PC-3 (cell line): Measurements from ENCODE around the gene KDM6B. TPM values are rescaled to one million over a fixed set of nuclear protein-coding genes. Genes with fewer than 3 reads are reported as not detected.

Experiments used
- ATAC-seq: fragments of 200-7000 bp; cut with Tn5 transposase; 2 replicates; pipeline ENCODE4 v1.9.1; 2020; ENCODE audit warnings: mild to moderate bottlenecking, moderate library complexity
- BruUV-seq: library from RNA; stranded (reverse); fragments of 400-500 nt; replicated peaks from 2 replicates; lab custom pipeline; 2021; lab: Mats Ljungman, UMichigan
- CTCF ChIA-PET: fragments of 300-600 bp; sonication (Branson Sonifier 250); formaldehyde crosslinking; loops from one replicate; lab custom pipeline; 2022; ENCODE audit warnings: antibody characterized with exemption; lab: Charles Lee
- POLR2A ChIA-PET: fragments of 300-600 bp; sonication (Branson Sonifier 250); formaldehyde crosslinking; loops from one replicate; lab custom pipeline; 2022; ENCODE audit warnings: antibody characterized with exemption; ENCODE audit not compliant: unreplicated experiment; lab: Charles Lee
- DNase-seq: peaks from one replicate; pipeline ENCODE4 v3.0.0-alpha.2; 2015
- H2AFZ ChIP-seq: fragments of 300-600 bp; sonication (generic); 2 replicates; pipeline ENCODE4 v1.6.0; 2016; ENCODE audit warnings: antibody characterized with exemption, low read length
- H3F3A ChIP-seq: fragments of 300-600 bp; sonication (generic); one replicate; pipeline ENCODE4 v1.6.0; 2017; ENCODE audit warnings: antibody characterized with exemption, low read length, control low read depth, mild to moderate bottlenecking; ENCODE audit not compliant: unreplicated experiment
- H3K27ac ChIP-seq: fragments of 300-600 bp; sonication (generic); 2 replicates; pipeline ENCODE4 v1.5.1; 2016; ENCODE audit warnings: mild to moderate bottlenecking, low read length
- H3K27me3 ChIP-seq: fragments of 300-600 bp; sonication (generic); 2 replicates; pipeline ENCODE4 v1.6.1; 2016; ENCODE audit warnings: low read length, mixed read lengths
- H3K36me3 ChIP-seq: fragments of 300-600 bp; sonication (generic); 2 replicates; pipeline ENCODE4 v1.6.1; 2016; ENCODE audit warnings: low read depth, mixed run types, low read length, mixed read lengths
- H3K4me1 ChIP-seq: fragments of 300-600 bp; sonication (generic); 2 replicates; pipeline ENCODE4 v1.5.1; 2016; ENCODE audit warnings: low read length; ENCODE audit not compliant: insufficient read depth
- H3K4me2 ChIP-seq: fragments of 300-600 bp; sonication (generic); 2 replicates; pipeline ENCODE4 v1.6.0; 2016; ENCODE audit warnings: low read length
- H3K4me3 ChIP-seq: fragments of 300-600 bp; sonication (generic); 2 replicates; pipeline ENCODE4 v1.5.1; 2016; ENCODE audit warnings: mild to moderate bottlenecking, low read length, mixed read lengths
- H3K79me2 ChIP-seq: fragments of 300-600 bp; sonication (generic); 2 replicates; pipeline ENCODE4 v1.6.1; 2017; ENCODE audit warnings: low read length, mixed read lengths
- H3K9ac ChIP-seq: fragments of 300-600 bp; sonication (generic); 2 replicates; pipeline ENCODE4 v1.6.0; 2016; ENCODE audit warnings: mild to moderate bottlenecking, low read length
- H3K9me2 ChIP-seq: fragments of 300-600 bp; sonication (generic); replicated peaks from 2 replicates; pipeline ENCODE4 v1.6.1; 2016; ENCODE audit warnings: mixed run types, low read length, mixed read lengths
- H3K9me3 ChIP-seq: fragments of 300-600 bp; sonication (generic); 2 replicates; pipeline ENCODE4 v1.6.1; 2016; ENCODE audit warnings: low read length, mixed read lengths
- H4K20me1 ChIP-seq: fragments of 300-600 bp; sonication (generic); 2 replicates; pipeline ENCODE4 v1.6.1; 2016; ENCODE audit warnings: low read length, mixed read lengths
- EZH2 ChIP-seq: fragments of 300-600 bp; sonication (generic); IDR thresholded peaks from one replicate; pipeline ENCODE4 v1.6.1; 2017; ENCODE audit warnings: antibody characterized with exemption, mild to moderate bottlenecking, low read length; ENCODE audit not compliant: unreplicated experiment
- EZH2phosphoT487 ChIP-seq: fragments of 300-600 bp; sonication (generic); IDR thresholded peaks from 2 replicates; pipeline ENCODE4 v1.6.1; 2018; ENCODE audit warnings: mild to moderate bottlenecking, antibody characterized with exemption, low read length, borderline replicate concordance
- intact Hi-C: fragments of 100-400 bp; cut with micrococcal nuclease; formaldehyde crosslinking; loops from 2 replicates; pipeline ENCODE4 v1.9.0; 2023
- total RNA-seq: library from RNA; depleted of rRNA; stranded (reverse); fragments of >200 nt; gene quantifications from 2 replicates; pipeline ENCODE4 v1.2.3, GENCODE V29; 2014
- TF ChIP-seq, protein P1 (sequence below): fragments of 300-600 bp; sonication (generic); conservative IDR thresholded peaks from 2 replicates; pipeline ENCODE4 v1.5.1; 2017; ENCODE audit warnings: antibody characterized with exemption, low read depth, mild to moderate bottlenecking, low read length

Gene KDM6B
- total RNA-seq, 1 experiment from 2014 or later: 3.2 TPM

DNA sequence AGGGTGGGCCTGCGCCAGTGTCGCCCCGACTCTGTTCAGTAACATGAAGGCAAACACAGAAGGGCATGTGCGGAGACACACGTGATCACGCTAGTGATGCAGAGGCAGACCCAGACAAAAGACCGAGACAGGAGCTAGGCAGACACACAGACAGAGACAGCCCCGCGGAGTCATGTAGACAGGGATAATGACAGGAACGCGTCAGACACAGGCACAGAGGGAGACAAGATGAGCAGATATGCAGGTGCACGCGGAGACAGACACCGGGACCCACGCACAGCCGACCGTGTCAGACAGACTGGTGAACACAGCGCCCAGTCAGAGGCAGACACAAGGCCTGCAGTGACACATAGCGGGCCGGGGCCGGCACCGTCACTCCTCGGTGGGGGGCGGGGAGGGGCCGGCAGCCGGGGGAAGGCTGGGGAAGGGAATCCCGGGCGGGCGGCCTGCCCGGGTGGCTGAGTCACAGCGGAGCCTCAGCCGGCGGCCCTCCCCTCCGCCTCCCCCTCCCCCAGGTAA lies 7.4 kb downstream of the KDM6B start:
- intact Hi-C loops: loop anchor here (5.0 kb wide), 1 partner anchor 99 kb away; no protein-coding TSS in a partner anchor
- Histone ChIP-seq H3K79me2 (peaks cover 43% of the 10 kb centered on the region), H3K9ac (peak overlapping the region; percentile 100), H3K4me3 (peak overlapping the region; percentile 84), H3K9me3 (no peaks in the 10 kb centered on the region), H3K9me2 (no peaks in the 10 kb centered on the region), H3K36me3 (no peaks in the 10 kb centered on the region), H3K27me3 (no peaks in the 10 kb centered on the region), H3K27ac (peak overlapping the region; percentile 98), H3K4me2 (peak overlapping the region; percentile 88), H3F3A (no peaks in the 10 kb centered on the region), H3K4me1 (peaks cover 42% of the 10 kb centered on the region), H2AFZ (no peak overlapping the region; the same call in 1 of the 2 replicates), H4K20me1 (no peaks in the 10 kb centered on the region)
- no peak for TF ChIP-seq EZH2
- TF ChIP-seq EZH2phosphoT487: no peak
- TF ChIP-seq, protein P1, sequence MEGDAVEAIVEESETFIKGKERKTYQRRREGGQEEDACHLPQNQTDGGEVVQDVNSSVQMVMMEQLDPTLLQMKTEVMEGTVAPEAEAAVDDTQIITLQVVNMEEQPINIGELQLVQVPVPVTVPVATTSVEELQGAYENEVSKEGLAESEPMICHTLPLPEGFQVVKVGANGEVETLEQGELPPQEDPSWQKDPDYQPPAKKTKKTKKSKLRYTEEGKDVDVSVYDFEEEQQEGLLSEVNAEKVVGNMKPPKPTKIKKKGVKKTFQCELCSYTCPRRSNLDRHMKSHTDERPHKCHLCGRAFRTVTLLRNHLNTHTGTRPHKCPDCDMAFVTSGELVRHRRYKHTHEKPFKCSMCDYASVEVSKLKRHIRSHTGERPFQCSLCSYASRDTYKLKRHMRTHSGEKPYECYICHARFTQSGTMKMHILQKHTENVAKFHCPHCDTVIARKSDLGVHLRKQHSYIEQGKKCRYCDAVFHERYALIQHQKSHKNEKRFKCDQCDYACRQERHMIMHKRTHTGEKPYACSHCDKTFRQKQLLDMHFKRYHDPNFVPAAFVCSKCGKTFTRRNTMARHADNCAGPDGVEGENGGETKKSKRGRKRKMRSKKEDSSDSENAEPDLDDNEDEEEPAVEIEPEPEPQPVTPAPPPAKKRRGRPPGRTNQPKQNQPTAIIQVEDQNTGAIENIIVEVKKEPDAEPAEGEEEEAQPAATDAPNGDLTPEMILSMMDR: peak; percentile 25; the same call in 1 of the 2 replicates
- DNase-seq: peak; percentile 83
- ChIA-PET POLR2A (no interaction called here), CTCF (no interaction called here)
- ATAC-seq: peak; percentile 32
- no TSS peak for BruUV-seq

GRCh38 chr17:7841915-7842379 lies 7.9 kb downstream of the KDM6B start:
- Histone ChIP-seq H3K27me3 (no peaks in the 10 kb centered on the region), H2AFZ (peak overlapping the region; percentile 76), H4K20me1 (no peaks in the 10 kb centered on the region), H3K36me3 (no peaks in the 10 kb centered on the region; the same call in 1 of the 2 replicates), H3K9me2 (no peaks in the 10 kb centered on the region), H3F3A (no peaks in the 10 kb centered on the region), H3K4me2 (peak overlapping the region; percentile 88), H3K27ac (peak overlapping the region; percentile 98), H3K4me1 (peaks cover 38% of the 10 kb centered on the region), H3K4me3 (peak overlapping the region; percentile 84), H3K9ac (peak overlapping the region; percentile 100), H3K79me2 (peaks cover 43% of the 10 kb centered on the region), H3K9me3 (no peaks in the 10 kb centered on the region)
- TF ChIP-seq EZH2phosphoT487 (no peak), EZH2 (no peak)
- TF ChIP-seq, protein P1: no peak
- peak; percentile 73 for DNase-seq
- ChIA-PET POLR2A (no interaction called here), CTCF (no interaction called here)
- ATAC-seq: peak; percentile 30
- no TSS peak for BruUV-seq
- intact Hi-C loops: loop anchor here (2.0 to 5.0 kb wide), 2 partner anchors 15 to 100 kb away; partner anchors contain the start of gene NAA38
